A673 (cell line): ENCODE data around the gene TMOD1.

ENCODE experiments used
- EZH2 ChIP-seq: fragments of 200-600 bp; sonication (generic); IDR thresholded peaks from 2 replicates; pipeline ENCODE4 v1.6.1; 2017; ENCODE audit warnings: borderline replicate concordance, low read depth, mild to moderate bottlenecking, mixed read lengths, antibody characterized with exemption, low read length; ENCODE audit not compliant: poor library complexity, severe bottlenecking
- TF ChIP-seq, protein P1 (sequence below): fragments of 300-800, 200-600 bp; sonication (generic); conservative IDR thresholded peaks from 2 replicates; pipeline ENCODE4 v1.5.1; 2017; ENCODE audit warnings: low read depth, mild to moderate bottlenecking, antibody characterized with exemption, low read length, moderate library complexity, mixed read lengths

GRCh38 chr9:97548379-97548778 is 46.9 kb downstream of the TMOD1 start:
- TF ChIP-seq, protein P1, sequence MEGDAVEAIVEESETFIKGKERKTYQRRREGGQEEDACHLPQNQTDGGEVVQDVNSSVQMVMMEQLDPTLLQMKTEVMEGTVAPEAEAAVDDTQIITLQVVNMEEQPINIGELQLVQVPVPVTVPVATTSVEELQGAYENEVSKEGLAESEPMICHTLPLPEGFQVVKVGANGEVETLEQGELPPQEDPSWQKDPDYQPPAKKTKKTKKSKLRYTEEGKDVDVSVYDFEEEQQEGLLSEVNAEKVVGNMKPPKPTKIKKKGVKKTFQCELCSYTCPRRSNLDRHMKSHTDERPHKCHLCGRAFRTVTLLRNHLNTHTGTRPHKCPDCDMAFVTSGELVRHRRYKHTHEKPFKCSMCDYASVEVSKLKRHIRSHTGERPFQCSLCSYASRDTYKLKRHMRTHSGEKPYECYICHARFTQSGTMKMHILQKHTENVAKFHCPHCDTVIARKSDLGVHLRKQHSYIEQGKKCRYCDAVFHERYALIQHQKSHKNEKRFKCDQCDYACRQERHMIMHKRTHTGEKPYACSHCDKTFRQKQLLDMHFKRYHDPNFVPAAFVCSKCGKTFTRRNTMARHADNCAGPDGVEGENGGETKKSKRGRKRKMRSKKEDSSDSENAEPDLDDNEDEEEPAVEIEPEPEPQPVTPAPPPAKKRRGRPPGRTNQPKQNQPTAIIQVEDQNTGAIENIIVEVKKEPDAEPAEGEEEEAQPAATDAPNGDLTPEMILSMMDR = no peak
- TF ChIP-seq EZH2 = no peak
